ENCODE results near the gene JMJD8.

DNA sequence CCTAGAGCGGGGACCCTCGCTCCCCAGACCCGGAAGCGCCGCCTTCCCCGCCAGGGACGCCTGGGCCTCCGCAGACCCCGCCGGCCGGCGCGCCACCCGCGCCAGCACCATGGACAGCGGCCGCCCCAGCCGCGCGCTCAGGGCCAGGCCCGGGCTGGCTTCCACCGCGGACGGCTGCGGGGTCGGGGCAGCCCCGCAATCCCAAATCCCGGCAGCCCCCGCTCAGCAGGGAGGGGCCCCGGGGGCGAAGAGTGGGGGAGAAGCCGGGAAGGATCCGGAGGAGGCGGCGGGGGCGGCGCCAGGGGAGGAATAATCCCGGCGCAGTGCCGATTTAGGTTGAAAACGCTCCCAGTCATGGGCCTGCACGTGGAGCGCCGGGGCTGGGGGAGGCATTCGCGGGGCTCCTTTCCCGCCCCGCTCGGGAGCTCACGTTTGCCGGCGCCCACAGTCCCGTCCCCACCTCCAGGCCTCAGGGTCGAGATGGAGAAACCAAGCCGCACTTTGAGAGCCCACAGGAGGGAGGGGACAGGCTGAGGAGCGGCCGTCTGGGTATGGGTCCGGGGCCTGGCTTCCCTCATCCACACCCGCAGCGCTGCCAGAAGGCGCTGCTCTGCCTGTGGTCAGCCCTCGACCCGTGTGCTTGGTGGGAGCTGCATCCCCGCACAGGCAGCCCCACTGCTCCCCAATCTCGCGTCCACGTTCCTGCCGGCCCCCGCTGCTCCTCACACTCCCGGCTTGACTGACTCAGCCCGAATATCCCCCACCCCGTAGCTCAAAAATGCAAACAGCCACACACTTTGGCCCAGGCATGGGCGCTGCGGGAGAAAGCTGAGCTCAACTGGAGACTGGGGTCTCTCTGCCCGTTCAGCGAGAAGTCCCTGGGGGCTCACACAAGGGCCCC, 16.8 kb upstream of the JMJD8 start:
- TF ChIP-seq, protein P1, sequence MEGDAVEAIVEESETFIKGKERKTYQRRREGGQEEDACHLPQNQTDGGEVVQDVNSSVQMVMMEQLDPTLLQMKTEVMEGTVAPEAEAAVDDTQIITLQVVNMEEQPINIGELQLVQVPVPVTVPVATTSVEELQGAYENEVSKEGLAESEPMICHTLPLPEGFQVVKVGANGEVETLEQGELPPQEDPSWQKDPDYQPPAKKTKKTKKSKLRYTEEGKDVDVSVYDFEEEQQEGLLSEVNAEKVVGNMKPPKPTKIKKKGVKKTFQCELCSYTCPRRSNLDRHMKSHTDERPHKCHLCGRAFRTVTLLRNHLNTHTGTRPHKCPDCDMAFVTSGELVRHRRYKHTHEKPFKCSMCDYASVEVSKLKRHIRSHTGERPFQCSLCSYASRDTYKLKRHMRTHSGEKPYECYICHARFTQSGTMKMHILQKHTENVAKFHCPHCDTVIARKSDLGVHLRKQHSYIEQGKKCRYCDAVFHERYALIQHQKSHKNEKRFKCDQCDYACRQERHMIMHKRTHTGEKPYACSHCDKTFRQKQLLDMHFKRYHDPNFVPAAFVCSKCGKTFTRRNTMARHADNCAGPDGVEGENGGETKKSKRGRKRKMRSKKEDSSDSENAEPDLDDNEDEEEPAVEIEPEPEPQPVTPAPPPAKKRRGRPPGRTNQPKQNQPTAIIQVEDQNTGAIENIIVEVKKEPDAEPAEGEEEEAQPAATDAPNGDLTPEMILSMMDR (IDR thresholded peaks at IDR 0.05): no peak
- TF ChIP-seq ZFX (IDR thresholded peaks at IDR 0.05; ENCODE audit: borderline replicate concordance): no peak
